ENCODE measurements around the gene COG1.

Gene COG1

DNA sequence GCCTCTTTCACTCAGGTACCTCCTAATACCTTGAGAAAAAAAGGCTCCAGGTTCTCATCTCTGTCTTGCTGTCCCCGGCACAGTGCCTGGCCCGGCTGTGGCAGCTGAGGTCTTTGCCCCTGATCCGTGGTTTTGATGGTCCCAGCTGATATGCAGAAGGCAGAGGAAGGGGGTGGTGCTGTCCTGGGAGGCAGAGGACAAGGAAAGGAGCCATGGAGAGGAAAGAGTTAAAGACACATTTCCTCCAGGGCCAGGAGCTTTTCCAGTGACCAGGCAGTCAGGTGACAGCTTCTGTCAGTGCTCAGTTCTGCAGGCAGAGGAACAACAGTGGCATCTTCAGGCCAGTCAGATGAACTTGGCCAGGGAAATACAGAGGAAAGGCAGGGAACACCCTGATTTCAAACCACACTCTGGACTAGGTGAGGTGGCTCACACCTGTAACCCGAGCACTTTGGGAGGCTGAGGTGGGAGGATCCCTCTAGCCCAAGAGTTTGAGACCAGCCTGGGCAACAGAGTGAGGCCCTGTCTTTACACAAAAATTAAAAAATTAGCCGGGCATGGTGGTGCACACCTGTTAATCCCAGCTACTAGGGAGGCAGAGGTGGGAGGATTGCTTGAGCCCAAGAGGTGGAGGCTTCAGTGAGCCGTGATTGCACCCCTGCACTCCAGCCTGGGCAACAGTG, 3.3 kb upstream of the COG1 start:
- Histone ChIP-seq H2AFZ (ENCODE audit: low read length) (no peak overlapping the region), H3K27ac (ENCODE audit: low read length) (no peak overlapping the region), H3K9me2 (replicated peaks; ENCODE audit: insufficient read depth, low read length) (no peaks in the 10 kb centered on the region), H3K9ac (ENCODE audit: low read length) (no peak overlapping the region), H3K79me2 (ENCODE audit: low read length) (peaks cover 19% of the 10 kb centered on the region), H3F3A (ENCODE audit: insufficient read depth, low read length) (peaks cover 5% of the 10 kb centered on the region; the same call in 1 of the 2 replicates), H4K20me1 (ENCODE audit: insufficient read depth, low read length) (no peaks in the 10 kb centered on the region), H3K4me1 (ENCODE audit: low read length) (no peaks in the 10 kb centered on the region), H3K36me3 (replicated peaks; ENCODE audit: insufficient read depth, low read length) (no peaks in the 10 kb centered on the region), H3K9me3 (replicated peaks; ENCODE audit: insufficient read depth, low read length) (no peaks in the 10 kb centered on the region), H3K4me3 (ENCODE audit: low read length) (no peak overlapping the region), H3K27me3 (replicated peaks; ENCODE audit: insufficient read depth, low read length) (no peaks in the 10 kb centered on the region), H3K4me2 (ENCODE audit: low read depth, low read length) (no peak overlapping the region)
- DNase-seq: peak; percentile 35
- TF ChIP-seq CTCF (IDR thresholded peaks at IDR 0.05; ENCODE audit: low read length) (peak; percentile 41), EZH2phosphoT487 (IDR thresholded peaks at IDR 0.05; ENCODE audit: low read length) (no peak), EZH2 (optimal IDR thresholded peaks at IDR 0.05; ENCODE audit: low read depth, low read length) (no peak)

DNA sequence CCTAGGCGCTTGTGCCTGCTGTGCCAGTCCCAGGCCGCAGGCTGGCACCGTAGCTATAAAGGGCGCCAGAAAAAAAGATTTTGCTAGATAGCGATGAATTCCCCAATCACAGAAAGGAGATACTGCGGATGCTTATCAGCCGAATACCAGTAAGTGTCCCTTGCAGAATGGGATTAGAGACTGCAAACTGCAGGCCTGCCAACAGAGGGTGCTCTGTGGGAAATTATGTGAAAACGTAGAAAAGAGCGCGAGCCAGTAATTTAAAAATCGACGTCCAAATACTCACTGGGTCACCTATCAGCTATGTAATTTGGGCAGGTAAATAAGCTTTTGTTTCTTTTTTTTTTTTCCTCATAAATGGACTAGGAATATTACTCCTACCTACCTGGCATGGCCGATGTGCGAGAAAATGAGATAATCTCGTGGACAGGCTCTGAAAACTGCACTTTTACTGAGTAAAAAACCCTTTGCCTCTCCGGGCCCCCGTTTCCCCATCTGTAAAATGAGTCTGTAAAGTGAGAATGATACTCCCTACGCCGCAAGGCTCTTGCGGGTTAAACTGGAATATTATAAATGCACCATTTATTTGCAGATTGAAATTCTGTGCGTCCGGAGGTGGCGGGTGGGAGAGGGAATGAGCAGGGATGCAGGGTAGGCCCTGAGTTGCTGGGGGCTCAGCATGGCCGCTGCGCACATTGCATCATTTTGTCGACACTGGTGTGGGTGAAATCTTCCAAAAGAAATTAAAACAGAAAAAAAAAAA, 1.2 kb upstream of the COG1 start:
- H3K4me1 ChIP-seq (ENCODE audit: low read length): no peaks in the 10 kb centered on the region
- H4K20me1 ChIP-seq (ENCODE audit: insufficient read depth, low read length): no peaks in the 10 kb centered on the region
- peaks cover 26% of the 10 kb centered on the region for H3K79me2 ChIP-seq (ENCODE audit: low read length)
- peaks cover 5% of the 10 kb centered on the region for H3F3A ChIP-seq (ENCODE audit: insufficient read depth, low read length)
- H2AFZ ChIP-seq (ENCODE audit: low read length): peak overlapping the region; percentile 8
- no peaks in the 10 kb centered on the region for H3K27me3 ChIP-seq (replicated peaks; ENCODE audit: insufficient read depth, low read length)
- H3K9me2 ChIP-seq (replicated peaks; ENCODE audit: insufficient read depth, low read length): no peaks in the 10 kb centered on the region
- DNase-seq: peak; percentile 87
- H3K27ac ChIP-seq (ENCODE audit: low read length): peak overlapping the region; percentile 88; the same call in 1 of the 2 replicates
- H3K9me3 ChIP-seq (replicated peaks; ENCODE audit: insufficient read depth, low read length): no peaks in the 10 kb centered on the region
- no peaks in the 10 kb centered on the region for H3K36me3 ChIP-seq (replicated peaks; ENCODE audit: insufficient read depth, low read length)
- peak overlapping the region; percentile 80 for H3K4me2 ChIP-seq (ENCODE audit: low read depth, low read length)
- peak overlapping the region; percentile 60 for H3K4me3 ChIP-seq (ENCODE audit: low read length)
- TF ChIP-seq EZH2 (optimal IDR thresholded peaks at IDR 0.05; ENCODE audit: low read depth, low read length) (no peak), CTCF (IDR thresholded peaks at IDR 0.05; ENCODE audit: low read length) (peak; percentile 90), EZH2phosphoT487 (IDR thresholded peaks at IDR 0.05; ENCODE audit: low read length) (no peak)
- peak overlapping the region; percentile 73 for H3K9ac ChIP-seq (ENCODE audit: low read length)

DNA sequence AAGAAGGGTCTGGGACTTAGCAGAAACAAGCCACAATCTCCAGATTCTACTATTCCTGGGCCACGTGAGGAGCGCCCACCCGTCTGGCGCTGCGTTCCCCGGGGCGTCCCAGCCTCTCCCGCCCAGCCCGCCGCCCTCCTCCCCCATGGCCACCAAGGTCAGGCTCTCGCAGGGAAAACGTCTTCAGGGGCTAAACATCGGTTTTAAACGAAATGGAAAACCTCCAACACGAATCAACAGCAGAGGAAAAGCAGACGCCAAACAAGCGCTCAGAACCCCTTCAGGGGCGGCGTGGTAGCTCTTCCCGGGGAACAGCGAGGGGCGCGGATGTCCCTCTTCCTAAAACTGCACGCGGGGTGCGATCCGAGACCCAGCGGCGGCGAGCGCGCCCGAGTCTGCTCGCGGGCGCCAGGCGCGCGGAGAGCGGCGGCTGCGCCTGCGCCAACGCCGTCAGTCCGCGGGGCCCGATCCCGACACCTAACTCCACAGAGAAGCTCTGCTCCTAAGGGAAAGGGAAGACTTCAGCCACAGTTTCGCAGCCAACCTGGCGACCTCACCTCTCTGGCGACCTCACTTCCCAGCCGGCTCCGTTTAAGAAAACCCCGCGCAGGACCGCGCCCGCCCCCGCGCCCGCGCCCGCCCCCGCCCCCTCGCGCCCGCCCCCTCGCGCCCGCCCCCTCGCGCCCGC, 505 bp upstream of the COG1 start:
- Histone ChIP-seq H3K79me2 (ENCODE audit: low read length) (peaks cover 26% of the 10 kb centered on the region), H3K4me1 (ENCODE audit: low read length) (no peaks in the 10 kb centered on the region), H4K20me1 (ENCODE audit: insufficient read depth, low read length) (no peaks in the 10 kb centered on the region), H2AFZ (ENCODE audit: low read length) (peak overlapping the region; percentile 8), H3K27me3 (replicated peaks; ENCODE audit: insufficient read depth, low read length) (no peaks in the 10 kb centered on the region), H3K9ac (ENCODE audit: low read length) (peak overlapping the region; percentile 73), H3K9me3 (replicated peaks; ENCODE audit: insufficient read depth, low read length) (no peaks in the 10 kb centered on the region), H3F3A (ENCODE audit: insufficient read depth, low read length) (peaks cover 5% of the 10 kb centered on the region), H3K4me2 (ENCODE audit: low read depth, low read length) (peak overlapping the region; percentile 80), H3K9me2 (replicated peaks; ENCODE audit: insufficient read depth, low read length) (no peaks in the 10 kb centered on the region), H3K27ac (ENCODE audit: low read length) (peak overlapping the region; percentile 88), H3K4me3 (ENCODE audit: low read length) (peak overlapping the region; percentile 60), H3K36me3 (replicated peaks; ENCODE audit: insufficient read depth, low read length) (peaks cover 3% of the 10 kb centered on the region; the same call in 1 of the 2 replicates)
- peak; percentile 68 for DNase-seq
- no peak for TF ChIP-seq CTCF (IDR thresholded peaks at IDR 0.05; ENCODE audit: low read length)
- no peak for TF ChIP-seq EZH2phosphoT487 (IDR thresholded peaks at IDR 0.05; ENCODE audit: low read length)
- TF ChIP-seq EZH2 (optimal IDR thresholded peaks at IDR 0.05; ENCODE audit: low read depth, low read length): no peak
